ENCODE measurements around the gene KRT27.

KRT27 gene

GRCh38 chr17:40794466-40794865, 12.1 kb upstream of the KRT27 start:
- DNase-seq (ENCODE audit: extremely low read depth, low read depth): no peak
- TF ChIP-seq, protein P1, sequence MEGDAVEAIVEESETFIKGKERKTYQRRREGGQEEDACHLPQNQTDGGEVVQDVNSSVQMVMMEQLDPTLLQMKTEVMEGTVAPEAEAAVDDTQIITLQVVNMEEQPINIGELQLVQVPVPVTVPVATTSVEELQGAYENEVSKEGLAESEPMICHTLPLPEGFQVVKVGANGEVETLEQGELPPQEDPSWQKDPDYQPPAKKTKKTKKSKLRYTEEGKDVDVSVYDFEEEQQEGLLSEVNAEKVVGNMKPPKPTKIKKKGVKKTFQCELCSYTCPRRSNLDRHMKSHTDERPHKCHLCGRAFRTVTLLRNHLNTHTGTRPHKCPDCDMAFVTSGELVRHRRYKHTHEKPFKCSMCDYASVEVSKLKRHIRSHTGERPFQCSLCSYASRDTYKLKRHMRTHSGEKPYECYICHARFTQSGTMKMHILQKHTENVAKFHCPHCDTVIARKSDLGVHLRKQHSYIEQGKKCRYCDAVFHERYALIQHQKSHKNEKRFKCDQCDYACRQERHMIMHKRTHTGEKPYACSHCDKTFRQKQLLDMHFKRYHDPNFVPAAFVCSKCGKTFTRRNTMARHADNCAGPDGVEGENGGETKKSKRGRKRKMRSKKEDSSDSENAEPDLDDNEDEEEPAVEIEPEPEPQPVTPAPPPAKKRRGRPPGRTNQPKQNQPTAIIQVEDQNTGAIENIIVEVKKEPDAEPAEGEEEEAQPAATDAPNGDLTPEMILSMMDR (IDR thresholded peaks at IDR 0.05; ENCODE audit: low read depth, low read length): no peak

DNA sequence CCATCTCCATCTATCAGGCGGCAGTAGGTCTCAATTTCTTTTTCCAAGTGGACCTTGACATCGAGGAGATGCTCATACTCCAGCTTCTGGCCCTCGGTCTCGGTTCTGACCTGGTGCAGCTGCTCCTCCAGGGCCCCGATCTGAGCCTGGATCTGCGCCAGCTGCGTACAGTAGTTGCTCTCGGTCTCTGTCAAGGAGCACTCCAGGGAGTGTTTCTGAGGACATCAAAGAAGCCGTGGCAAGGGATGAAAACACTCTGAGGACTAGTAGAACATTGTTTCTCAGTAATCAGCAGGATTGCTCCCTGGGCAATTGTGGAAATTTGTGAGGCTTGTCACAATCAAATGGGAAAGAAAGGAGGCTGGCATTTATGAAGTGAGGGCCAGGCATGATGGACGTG, 11.5 kb upstream of the KRT27 start:
- TF ChIP-seq, protein P1 (IDR thresholded peaks at IDR 0.05; ENCODE audit: low read depth, low read length): no peak
- no peak for DNase-seq (ENCODE audit: extremely low read depth, low read depth)

GRCh38 chr17:40791787-40792436, 9.6 kb upstream of the KRT27 start:
- TF ChIP-seq, protein P1 (IDR thresholded peaks at IDR 0.05; ENCODE audit: low read depth, low read length): peak; percentile 67
- no peak for DNase-seq (ENCODE audit: extremely low read depth, low read depth)

DNA sequence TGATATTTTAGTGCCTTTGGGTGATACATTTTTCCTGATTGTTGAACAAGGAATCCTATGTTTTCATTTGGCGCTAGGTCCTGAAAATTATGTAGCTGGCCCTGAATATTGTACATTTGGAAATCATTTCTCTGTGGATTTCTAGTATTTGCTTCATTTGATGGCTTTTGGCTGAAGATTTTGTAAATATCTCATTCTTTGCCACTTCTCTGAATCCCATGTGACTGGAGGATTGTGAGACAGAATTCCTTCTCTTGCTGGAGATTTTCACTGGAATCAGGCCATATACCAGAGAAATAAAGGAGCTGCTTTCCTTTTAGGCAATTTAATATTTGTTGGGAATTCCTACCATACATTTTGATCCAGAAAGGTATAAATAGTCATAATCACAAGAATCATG, 8.8 kb upstream of the KRT27 start:
- TF ChIP-seq, protein P1 (IDR thresholded peaks at IDR 0.05; ENCODE audit: low read depth, low read length): no peak
- DNase-seq (ENCODE audit: extremely low read depth, low read depth): no peak

DNA sequence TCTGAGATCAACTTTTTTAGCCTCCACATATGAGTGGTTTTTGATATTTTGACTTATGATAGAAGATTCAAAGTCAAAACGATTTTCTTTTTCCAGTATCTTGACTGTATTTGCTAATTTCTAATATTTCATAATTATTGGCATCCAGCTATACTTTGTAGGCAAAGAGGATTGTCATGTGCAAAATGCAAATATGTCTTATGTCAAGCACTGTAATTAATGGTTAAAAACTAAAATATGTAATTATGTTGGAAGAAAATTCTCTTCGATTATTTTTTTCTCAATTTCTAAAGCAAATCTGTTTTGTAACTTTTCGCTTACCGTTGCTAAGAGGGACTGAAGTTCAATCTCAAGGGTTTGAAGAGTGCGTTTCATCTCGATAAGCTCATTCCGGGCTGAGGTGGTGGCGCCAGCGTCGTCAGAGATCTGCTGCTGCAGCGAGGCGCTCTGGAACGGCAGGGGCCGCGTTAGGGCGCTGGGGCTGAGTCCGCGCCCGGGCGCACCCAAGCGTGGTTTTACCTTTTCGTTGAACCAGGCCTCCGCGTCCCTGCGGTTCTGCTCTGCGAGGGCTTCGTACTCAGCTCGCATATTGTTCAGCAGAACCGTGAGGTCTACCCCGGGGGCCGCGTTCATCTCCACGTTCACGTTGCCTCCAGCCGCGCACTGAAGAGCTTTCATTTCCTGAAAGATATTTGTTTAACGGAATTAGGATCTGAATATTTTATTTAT, 3.0 kb downstream of the KRT27 start:
- DNase-seq (ENCODE audit: extremely low read depth, low read depth): no peak
- TF ChIP-seq, protein P1 (IDR thresholded peaks at IDR 0.05; ENCODE audit: low read depth, low read length): no peak

GRCh38 chr17:40778461-40778860, 3.9 kb downstream of the KRT27 start:
- DNase-seq (ENCODE audit: extremely low read depth, low read depth): no peak
- TF ChIP-seq, protein P1 (IDR thresholded peaks at IDR 0.05; ENCODE audit: low read depth, low read length): no peak

DNA sequence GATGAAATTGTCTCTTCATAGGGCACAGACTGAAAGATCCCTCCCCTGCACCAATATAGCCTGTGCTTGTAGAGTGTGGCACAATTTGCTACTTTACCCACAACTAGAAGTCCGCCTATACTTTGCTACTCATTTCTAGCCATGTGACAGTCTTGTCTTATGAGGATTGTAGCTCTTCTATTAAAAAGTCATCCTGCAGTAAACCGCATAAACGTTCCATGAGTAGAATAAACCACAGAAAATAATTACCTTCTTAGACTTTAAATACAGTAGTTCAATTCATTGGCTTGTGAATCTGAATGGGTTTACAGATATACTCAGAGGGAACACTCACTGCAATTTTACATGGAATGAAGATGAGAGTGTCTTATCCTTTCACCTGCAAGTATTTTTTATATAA, 4.4 kb downstream of the KRT27 start:
- TF ChIP-seq, protein P1 (IDR thresholded peaks at IDR 0.05; ENCODE audit: low read depth, low read length): no peak
- no peak for DNase-seq (ENCODE audit: extremely low read depth, low read depth)
